ENCODE measurements around the gene TERF2IP.

- TF ChIP-seq CTCF (conservative IDR thresholded peaks at IDR 0.05; ENCODE audit: low read length) (no peak), EZH2phosphoT487 (IDR thresholded peaks at IDR 0.05; ENCODE audit: borderline replicate concordance, low read depth, low read length) (no peak)
Measured at GRCh38 chr16:75658175-75658574, 10.6 kb downstream of the TERF2IP start.

Data from OCI-LY7 (cell line).